Esophagus squamous epithelium (tissue), 5 donors: ENCODE measurements around the gene FBLN5. TPM values are rescaled to one million over a fixed set of nuclear protein-coding genes. Genes with fewer than 3 reads are reported as not detected.

Source experiments
- DNase-seq: peaks from one replicate; lab custom pipeline; 2025; lab: John Stamatoyannopoulos, UW
- H3K27ac ChIP-seq, 4 donors: fragments of 200-600 bp; sonication (generic); one replicate each; pipeline ENCODE4 v1.5.1; 2016 to 2019; ENCODE audit warnings: mild to moderate bottlenecking in 1 of 4
- H3K27me3 ChIP-seq, 4 donors: fragments of 200-600 bp; sonication (generic); 1 replicate in 3 of 4; 2 replicates in 1 of 4; pipeline versions ENCODE4 v1.5.1 to v1.6.0; 2017 to 2021; ENCODE audit warnings: antibody characterized with exemption in 1 of 4
- H3K36me3 ChIP-seq, 3 donors: fragments of 200-600 bp; sonication (generic); one replicate each; pipeline ENCODE4 v1.5.1; 2016 to 2019
- H3K4me1 ChIP-seq, 3 donors: fragments of 200-600 bp; sonication (generic); one replicate each; pipeline ENCODE4 v1.5.1; 2017 to 2019
- H3K4me3 ChIP-seq, 4 donors: fragments of 200-600 bp; sonication (generic); 1 replicate in 3 of 4; 2 replicates in 1 of 4; pipeline ENCODE4 v1.5.1; 2016 to 2019; ENCODE audit warnings: mild to moderate bottlenecking in 2 of 4, moderate library complexity in 1 of 4
- H3K9me3 ChIP-seq, 3 donors: fragments of 200-600 bp; sonication (generic); one replicate each; pipeline ENCODE4 v1.5.1; 2016 to 2019
- POLR2A ChIP-seq, 4 donors: fragments of 450-650 bp; IDR thresholded peaks; one replicate each; pipeline ENCODE4 v1.6.1; 2017; ENCODE audit warnings: antibody characterized with exemption in 4 of 4, mild to moderate bottlenecking in 4 of 4, moderate library complexity in 3 of 4
- WGBS, 2 donors: methylation state at CpG; one replicate each; pipeline ENCODE4 v1.1.5; 2018; 5-methylcytosine and 5-hydroxymethylcytosine counted together
- intact Hi-C: fragments of 100-400 bp; cut with DNase I; formaldehyde crosslinking; loops from one replicate; pipeline ENCODE4 v1.15.0; 2022
- total RNA-seq, 4 donors: library from RNA; depleted of rRNA; stranded (reverse); fragments of >200 nt; gene quantifications; one replicate each; pipeline ENCODE4 v1.1.0, GENCODE V29; 2016
- TF ChIP-seq, protein P1 (sequence below), 6 experiments: fragments of 450-650 bp in 4 of 6; fragments of 200-600 bp in 2 of 6; sonication (generic) in 2 of 6; IDR thresholded peaks; one replicate each; pipeline ENCODE4 v1.5.1; 2016 to 2019; ENCODE audit warnings: antibody characterized with exemption in 6 of 6, mild to moderate bottlenecking in 4 of 6, moderate library complexity in 4 of 6
- donor health status: DM: yes; HTN: yes; CAD: no.

FBLN5 gene
- total RNA-seq, 4 donors from 2014 or later = 1.2 to 83.5 (median 8.0) TPM

- Histone ChIP-seq H3K27ac (peak overlapping the region in 1 of 4 donors; percentile 42), H3K27me3 (peaks cover 0 to 8% (median 0%) of the 10 kb centered on the region in 4 donors), H3K9me3 (no peaks in the 10 kb centered on the region), H3K4me1 (peaks cover 25 to 37% (median 30%) of the 10 kb centered on the region in 3 donors), H3K36me3 (peaks cover 0 to 19% (median 0%) of the 10 kb centered on the region in 3 donors), H3K4me3 (no peak overlapping the region)
- intact Hi-C loops = no loop called here
- WGBS, 2 donors = 61 to 66% methylated on average over 2 of the region's 2 CpGs
- DNase-seq = no peak
- no peak for TF ChIP-seq POLR2A (IDR thresholded peaks at IDR 0.05)
- TF ChIP-seq, protein P1, sequence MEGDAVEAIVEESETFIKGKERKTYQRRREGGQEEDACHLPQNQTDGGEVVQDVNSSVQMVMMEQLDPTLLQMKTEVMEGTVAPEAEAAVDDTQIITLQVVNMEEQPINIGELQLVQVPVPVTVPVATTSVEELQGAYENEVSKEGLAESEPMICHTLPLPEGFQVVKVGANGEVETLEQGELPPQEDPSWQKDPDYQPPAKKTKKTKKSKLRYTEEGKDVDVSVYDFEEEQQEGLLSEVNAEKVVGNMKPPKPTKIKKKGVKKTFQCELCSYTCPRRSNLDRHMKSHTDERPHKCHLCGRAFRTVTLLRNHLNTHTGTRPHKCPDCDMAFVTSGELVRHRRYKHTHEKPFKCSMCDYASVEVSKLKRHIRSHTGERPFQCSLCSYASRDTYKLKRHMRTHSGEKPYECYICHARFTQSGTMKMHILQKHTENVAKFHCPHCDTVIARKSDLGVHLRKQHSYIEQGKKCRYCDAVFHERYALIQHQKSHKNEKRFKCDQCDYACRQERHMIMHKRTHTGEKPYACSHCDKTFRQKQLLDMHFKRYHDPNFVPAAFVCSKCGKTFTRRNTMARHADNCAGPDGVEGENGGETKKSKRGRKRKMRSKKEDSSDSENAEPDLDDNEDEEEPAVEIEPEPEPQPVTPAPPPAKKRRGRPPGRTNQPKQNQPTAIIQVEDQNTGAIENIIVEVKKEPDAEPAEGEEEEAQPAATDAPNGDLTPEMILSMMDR (IDR thresholded peaks at IDR 0.05) = no peak
These were observed 76.6 kb downstream of the FBLN5 start for GRCh38 chr14:91870890-91871289.

DNA sequence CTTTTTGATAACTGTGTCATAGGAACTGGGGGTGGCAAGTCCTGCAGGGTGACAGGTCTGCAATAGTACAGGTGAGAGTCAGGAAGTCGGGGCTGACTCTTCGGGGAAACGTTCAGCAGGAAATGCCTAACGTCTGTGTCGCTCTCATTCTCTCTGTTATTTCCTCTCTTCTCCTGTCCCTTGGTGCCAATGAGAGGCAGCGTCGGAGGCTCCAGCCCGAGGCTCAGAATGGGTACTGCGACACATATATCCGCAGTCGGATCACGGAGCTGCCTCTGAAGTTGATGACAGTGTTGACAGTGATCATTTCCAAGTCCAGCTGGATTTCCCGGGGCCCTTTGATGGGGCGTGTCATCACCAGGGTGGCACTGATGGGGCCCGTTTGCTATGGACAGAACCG, 77.5 kb downstream of the FBLN5 start:
- no peak for DNase-seq
- peaks cover 25 to 37% (median 30%) of the 10 kb centered on the region in 3 donors for H3K4me1 ChIP-seq
- H3K27ac ChIP-seq = peak overlapping the region in 3 of 4 donors; percentile 20 to 42 (median 35)
- intact Hi-C loops = no loop called here
- H3K36me3 ChIP-seq = peaks cover 0 to 19% (median 0%) of the 10 kb centered on the region in 3 donors
- 66 to 67% methylated on average over 13 to 14 of the region's 16 CpGs for WGBS, 2 donors
- H3K27me3 ChIP-seq = peaks cover 0 to 8% (median 0%) of the 10 kb centered on the region in 4 donors
- no peak overlapping the region for H3K4me3 ChIP-seq
- no peak for TF ChIP-seq POLR2A (IDR thresholded peaks at IDR 0.05)
- TF ChIP-seq, protein P1 (IDR thresholded peaks at IDR 0.05) = no peak
- H3K9me3 ChIP-seq = no peaks in the 10 kb centered on the region

GRCh38 chr14:91869556-91869955, 77.9 kb downstream of the FBLN5 start:
- WGBS, 2 donors = 76 to 79% methylated on average over 8 of the region's 8 CpGs
- Histone ChIP-seq H3K4me1 (peaks cover 25 to 37% (median 30%) of the 10 kb centered on the region in 3 donors), H3K4me3 (no peak overlapping the region), H3K36me3 (peaks cover 0 to 19% (median 0%) of the 10 kb centered on the region in 3 donors), H3K27ac (peak overlapping the region in 2 of 4 donors; percentile 35 to 42), H3K27me3 (peaks cover 0 to 8% (median 0%) of the 10 kb centered on the region in 4 donors), H3K9me3 (no peaks in the 10 kb centered on the region)
- intact Hi-C loops = no loop called here
- TF ChIP-seq POLR2A (IDR thresholded peaks at IDR 0.05) = no peak
- TF ChIP-seq, protein P1 (IDR thresholded peaks at IDR 0.05) = no peak
- no peak for DNase-seq

DNA sequence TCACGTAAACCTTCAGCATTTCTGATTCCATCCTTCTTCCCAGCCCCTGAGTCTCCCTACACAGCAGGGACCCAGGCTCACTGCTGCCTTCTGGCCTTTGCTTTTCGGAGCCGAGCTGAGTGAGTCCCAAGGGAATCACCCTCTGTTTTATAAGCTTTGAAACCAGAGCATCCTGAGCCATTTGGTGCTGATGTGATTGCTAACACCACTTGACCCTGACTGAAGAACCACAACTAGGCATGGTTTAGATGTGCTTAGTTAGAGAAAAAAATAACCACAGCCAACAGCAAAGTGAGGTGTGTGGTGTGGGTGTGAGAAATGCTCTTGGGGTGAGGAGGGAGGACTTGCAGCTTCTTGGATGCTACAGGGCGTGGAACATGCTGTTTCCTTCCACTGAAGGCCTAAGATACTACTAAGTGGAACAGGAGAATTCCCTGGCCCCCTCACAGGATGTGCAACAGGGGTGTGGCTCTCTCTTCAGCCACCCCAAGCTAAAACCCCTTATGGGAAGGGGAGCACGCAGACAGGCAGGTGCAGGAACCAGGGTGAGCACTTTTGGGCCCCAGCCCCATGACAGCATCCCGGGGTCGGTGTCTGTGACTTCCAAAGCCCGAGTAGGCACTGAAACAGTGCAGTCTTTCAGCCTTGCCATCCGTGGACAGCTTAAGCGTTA, 80.0 kb downstream of the FBLN5 start, which contains the start of gene TC2N:
Gene TC2N, minus strand, starts transcription at position 221 of the 673 bp plus-strand sequence. CDS start 53,767 bp downstream, outside the sequence.
- 67 to 84% methylated on average over 5 to 6 of the region's 10 CpGs for WGBS, 2 donors
- peak within 1 kb of the TSS in 2 of 4 donors; percentile 5 to 39 for H3K27ac ChIP-seq

More for the DNA sequence above, 80.0 kb downstream of the FBLN5 start, which contains the start of gene TC2N:
- H3K4me3 ChIP-seq = peak within 1 kb of the TSS in 2 of 4 donors; percentile 30 to 35
- H3K4me1 ChIP-seq = peaks cover 9 to 17% (median 12%) of the 10 kb centered on the region in 3 donors
- H3K36me3 ChIP-seq = peaks cover 0 to 19% (median 0%) of the 10 kb centered on the region in 3 donors
- peaks cover 0 to 8% (median 0%) of the 10 kb centered on the region in 4 donors for H3K27me3 ChIP-seq
- no peak for DNase-seq
- TF ChIP-seq, protein P1 (IDR thresholded peaks at IDR 0.05) = no peak
- no peak for TF ChIP-seq POLR2A (IDR thresholded peaks at IDR 0.05)
- intact Hi-C loops = no loop called here
- no peaks in the 10 kb centered on the region for H3K9me3 ChIP-seq
